ENCODE results near the gene CFAP73. TPM values are rescaled to one million over a fixed set of nuclear protein-coding genes. Genes with fewer than 3 reads are reported as not detected.

CFAP73 gene
- total and polyA plus RNA-seq, 2 of the 8 experiments (the other 6 are each of a cell fraction or from before 2014, with no cell fraction given), result 0.45 to 0.56 TPM

DNA sequence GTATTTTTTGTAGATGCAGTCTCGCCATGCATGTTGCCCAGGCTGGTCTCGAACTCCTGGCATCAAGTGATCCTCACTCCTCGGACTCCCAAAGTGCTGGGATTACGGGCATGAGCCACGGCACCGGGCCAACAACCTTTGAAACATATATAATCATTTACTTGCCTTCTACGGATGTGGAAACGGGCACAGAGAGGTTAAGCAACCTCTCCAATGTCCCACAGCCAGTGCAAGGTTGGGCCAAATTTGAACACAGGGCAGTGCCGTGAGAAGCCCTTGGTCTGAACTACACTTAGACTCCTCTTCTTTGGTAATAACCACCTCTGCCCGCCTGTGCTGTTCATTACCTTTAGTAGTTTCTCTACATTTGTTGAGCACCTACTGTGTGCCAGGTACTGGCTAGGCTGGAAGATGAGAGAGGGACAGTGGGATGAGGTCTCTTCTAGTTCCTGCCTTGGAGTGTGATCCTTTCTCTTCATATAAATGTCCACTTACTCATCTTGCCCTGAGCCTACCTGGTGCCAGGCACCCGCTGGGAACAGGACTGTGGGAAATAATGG is 33.6 kb downstream of the CFAP73 start:
- Histone ChIP-seq H2BK15ac (ENCODE audit: low read length) (no peak overlapping the region), H4K5ac (ENCODE audit: insufficient read length, low read depth, low read length) (no peak overlapping the region), H2BK20ac (ENCODE audit: low read length) (no peak overlapping the region), H3K23ac (ENCODE audit: insufficient read length) (no peak overlapping the region), H3K4ac (replicated peaks; ENCODE audit: insufficient read length, low read depth, low read length) (no peak overlapping the region), H2BK12ac (ENCODE audit: low read depth, low read length) (no peak overlapping the region), H4K20me1 (replicated peaks in 1 of 2; ENCODE audit: control insufficient read depth in 1 of 2, insufficient read depth in 2 of 2, low read length in 2 of 2) (peaks cover 2 to 13% of the 10 kb centered on the region in 2 experiments), H3K23me2 (ENCODE audit: low read depth, low read length) (peaks cover 7% of the 10 kb centered on the region; the same call in 1 of the 2 replicates), H3K9ac (replicated peaks in 1 of 4; ENCODE audit: extremely low read depth in 1 of 4, low read depth in 3 of 4, low read length in 3 of 4) (no peak overlapping the region), H3K79me2 (ENCODE audit: control insufficient read depth in 1 of 2, insufficient read depth in 2 of 2, low read length in 2 of 2) (peaks cover 9 to 46% of the 10 kb centered on the region in 2 experiments; a peak in 3 of 4 replicates), H3K36me3 (ENCODE audit: control insufficient read depth in 2 of 4, insufficient read depth in 4 of 4, low read length in 3 of 4) (peaks cover 5 to 32% (median 20%) of the 10 kb centered on the region in 4 experiments; a peak in 7 of 8 replicates), H3K14ac (ENCODE audit: insufficient read length) (no peak overlapping the region), H3K79me1 (ENCODE audit: low read depth, low read length) (peaks cover 13% of the 10 kb centered on the region), H3K18ac (ENCODE audit: extremely low read depth, low read length) (no peak overlapping the region), H3K4me1 (replicated peaks in 1 of 4; ENCODE audit: control insufficient read depth in 3 of 4, insufficient read depth in 4 of 4, low read length in 3 of 4) (peaks cover 0 to 6% (median 3%) of the 10 kb centered on the region in 4 experiments; a peak in 4 of 7 replicates), H2BK5ac (ENCODE audit: low read depth, low read length) (no peak overlapping the region), H3K4me2 (ENCODE audit: insufficient read depth in 1 of 2, low read depth in 2 of 2, low read length in 2 of 2) (no peak overlapping the region), H3K27me3 (replicated peaks in 1 of 4; ENCODE audit: control insufficient read depth in 3 of 4, extremely low read depth in 1 of 4, insufficient read depth in 3 of 4, low read length in 3 of 4) (no peaks in the 10 kb centered on the region), H2BK120ac (replicated peaks; ENCODE audit: low read depth, low read length) (no peak overlapping the region), H3K27ac (ENCODE audit: low read depth, low read length) (no peak overlapping the region), H3K56ac (replicated peaks; ENCODE audit: insufficient read length, low read depth, low read length) (no peak overlapping the region), H3K4me3 (ENCODE audit: extremely low read depth in 1 of 4, insufficient read depth in 2 of 4, low read depth in 3 of 4, low read length in 4 of 4) (no peak overlapping the region), H4K8ac (ENCODE audit: extremely low read depth, insufficient read depth, low read length) (no peak overlapping the region), H3K9me3 (ENCODE audit: insufficient read depth in 2 of 2, low read depth in 1 of 2, low read length in 1 of 2) (no peaks in the 10 kb centered on the region), H4K91ac (replicated peaks; ENCODE audit: insufficient read length, low read length) (no peak overlapping the region), H2AFZ (ENCODE audit: low read length) (no peak overlapping the region), H2AK5ac (ENCODE audit: low read depth, low read length) (no peak overlapping the region)
- 86% methylated on average over 11 of the region's 11 CpGs; no CpG with 5 or more reads in 1 of the 2 experiments for WGBS, 2 experiments (ENCODE audit: extremely low coverage in 1 of 2, insufficient coverage in 1 of 2, insufficient read length in 1 of 2, insufficient replicate concordance in 2 of 2, low coverage in 1 of 2, low lambda C conversion rate in 2 of 2, missing lambda C conversion rate in 1 of 2)
- DNase-seq (ENCODE audit: low read depth in 1 of 2, low spot score in 2 of 2) (no peak), FAIRE-seq (no peak)
- CTCF ChIA-PET (ENCODE audit: partially characterized antibody), result interaction anchor here (0.6 to 2.4 kb wide), 4 partner anchors 8 to 271 kb away, joined by 3 to 12 read pairs (median 3); no protein-coding TSS in a partner anchor
- POLR2A ChIA-PET (ENCODE audit: partially characterized antibody), result interaction anchor here (0.6 to 5.1 kb wide), 4 partner anchors 11 to 182 kb away, joined by 3 to 30 read pairs (median 4); no protein-coding TSS in a partner anchor
- TF ChIP-seq, protein P1, sequence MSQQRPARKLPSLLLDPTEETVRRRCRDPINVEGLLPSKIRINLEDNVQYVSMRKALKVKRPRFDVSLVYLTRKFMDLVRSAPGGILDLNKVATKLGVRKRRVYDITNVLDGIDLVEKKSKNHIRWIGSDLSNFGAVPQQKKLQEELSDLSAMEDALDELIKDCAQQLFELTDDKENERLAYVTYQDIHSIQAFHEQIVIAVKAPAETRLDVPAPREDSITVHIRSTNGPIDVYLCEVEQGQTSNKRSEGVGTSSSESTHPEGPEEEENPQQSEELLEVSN (IDR thresholded peaks at IDR 0.05), result no peak
- TF ChIP-seq PHF8 (conservative IDR thresholded peaks at IDR 0.05; ENCODE audit: low read depth, low read length) (no peak), SP1 (IDR thresholded peaks at IDR 0.05; ENCODE audit: low read depth, low read length) (no peak), TBP (IDR thresholded peaks at IDR 0.05; ENCODE audit: low read depth, low read length) (no peak), RBBP5 (IDR thresholded peaks at IDR 0.05; ENCODE audit: borderline replicate concordance, low read depth, low read length) (no peak), GABPA (IDR thresholded peaks at IDR 0.05; ENCODE audit: borderline replicate concordance, insufficient read depth, low read length) (no peak), SIX5 (IDR thresholded peaks at IDR 0.05; ENCODE audit: low read depth, low read length) (no peak), CBX5 (IDR thresholded peaks at IDR 0.05; ENCODE audit: low read depth, low read length) (no peak), KDM4A (IDR thresholded peaks at IDR 0.05; ENCODE audit: low read depth, low read length, severe bottlenecking) (no peak), TEAD4 (IDR thresholded peaks at IDR 0.05; ENCODE audit: low read depth, low read length) (no peak), SUZ12 (IDR thresholded peaks at IDR 0.05; ENCODE audit: low read length) (no peak), RFX5 (IDR thresholded peaks at IDR 0.05; ENCODE audit: borderline replicate concordance, low read depth, low read length) (no peak), EZH2 (IDR thresholded peaks at IDR 0.05; ENCODE audit: low read depth, low read length, severe bottlenecking) (no peak)

Measured in H1 (cell line).